Keratinocyte (primary cell): ENCODE measurements around the gene CNOT6. TPM values are rescaled to one million over a fixed set of nuclear protein-coding genes. Genes with fewer than 3 reads are reported as not detected.

ENCODE experiments used
- DNase-seq: peaks from one replicate; pipeline ENCODE4 v3.0.0-alpha.2; 2011; ENCODE audit warnings: low read depth, missing footprints, low spot score
- FAIRE-seq: peaks from 2 replicates; lab custom pipeline; 2011; peaks lifted over from hg19 to GRCh38; lab: Jason Lieb, UNC
- H2AFZ ChIP-seq: 2 replicates; pipeline ENCODE4 v1.6.0; 2012; ENCODE audit warnings: low read length, control low read depth, inconsistent platforms; ENCODE audit not compliant: control insufficient read depth
- H3K27ac ChIP-seq: 2 replicates; pipeline ENCODE4 v1.5.1; 2011; ENCODE audit warnings: low read length; ENCODE audit not compliant: control insufficient read depth, insufficient read depth
- H3K27me3 ChIP-seq: 3 replicates; pipeline ENCODE4 v1.6.0; 2011; ENCODE audit warnings: low read length; ENCODE audit not compliant: control insufficient read depth, insufficient read depth; ENCODE audit errors: extremely low read depth
- H3K36me3 ChIP-seq, 2 experiments: 2 replicates in 1 of 2; 3 replicates in 1 of 2; pipeline ENCODE4 v1.5.1; 2011; ENCODE audit warnings: low read length in 2 of 2, mild to moderate bottlenecking in 1 of 2; ENCODE audit not compliant: control insufficient read depth in 2 of 2, insufficient read depth in 2 of 2; ENCODE audit errors: extremely low read depth in 1 of 2
- H3K4me1 ChIP-seq: 3 replicates; pipeline ENCODE4 v1.5.1; 2011; ENCODE audit warnings: low read length; ENCODE audit not compliant: control insufficient read depth, insufficient read depth; ENCODE audit errors: extremely low read depth
- H3K4me2 ChIP-seq: 3 replicates; pipeline ENCODE4 v1.6.0; 2011; ENCODE audit warnings: low read depth, low read length; ENCODE audit not compliant: control insufficient read depth, insufficient read depth; ENCODE audit errors: extremely low read depth
- H3K4me3 ChIP-seq, 3 experiments: fragments of 200-600 bp in 1 of 3; sonication (generic) in 1 of 3; 2 replicates in 2 of 3; 3 replicates in 1 of 3; pipeline ENCODE4 v1.5.1; 2011 to 2016; ENCODE audit warnings: low read length in 3 of 3, mild to moderate bottlenecking in 3 of 3, control low read depth in 2 of 3, inconsistent platforms in 1 of 3, low read depth in 1 of 3, mixed read lengths in 1 of 3, mixed run types in 1 of 3, moderate library complexity in 1 of 3; ENCODE audit not compliant: control insufficient read depth in 2 of 3, insufficient read depth in 2 of 3; ENCODE audit errors: extremely low read depth in 1 of 3
- H3K79me2 ChIP-seq: 2 replicates; pipeline ENCODE4 v1.6.0; 2012; ENCODE audit warnings: low read length; ENCODE audit not compliant: control insufficient read depth, insufficient read depth
- H3K9ac ChIP-seq: 3 replicates; pipeline ENCODE4 v1.6.0; 2011; ENCODE audit warnings: low read length; ENCODE audit not compliant: control insufficient read depth, insufficient read depth; ENCODE audit errors: extremely low read depth
- H3K9me1 ChIP-seq: 3 replicates; pipeline ENCODE4 v1.6.0; 2011; ENCODE audit warnings: low read length; ENCODE audit not compliant: control insufficient read depth, insufficient read depth; ENCODE audit errors: extremely low read depth
- H3K9me3 ChIP-seq: 2 replicates; pipeline ENCODE4 v1.5.1; 2012; ENCODE audit warnings: low read depth, low read length; ENCODE audit not compliant: control insufficient read depth
- H4K20me1 ChIP-seq: 3 replicates; pipeline ENCODE4 v1.6.0; 2011; ENCODE audit warnings: low read length; ENCODE audit not compliant: control insufficient read depth, insufficient read depth; ENCODE audit errors: extremely low read depth
- CTCF ChIP-seq, 3 experiments: IDR thresholded peaks in 1 of 3; conservative IDR thresholded peaks in 1 of 3; optimal IDR thresholded peaks in 1 of 3; 2 replicates in 2 of 3; 3 replicates in 1 of 3; pipeline versions ENCODE3 to v1.5.1; 2011; ENCODE audit warnings: low read length in 3 of 3, mild to moderate bottlenecking in 3 of 3, moderate library complexity in 2 of 3, control low read depth in 1 of 3, inconsistent platforms in 1 of 3; ENCODE audit not compliant: insufficient read depth in 2 of 3; ENCODE audit errors: extremely low read depth in 1 of 3
- EZH2 ChIP-seq: IDR thresholded peaks from one replicate; pipeline ENCODE4 v1.6.1; 2012; ENCODE audit warnings: inconsistent platforms, mild to moderate bottlenecking, low read length, moderate library complexity
- dilution Hi-C: fragments of 300-500 bp; cut with MboI; formaldehyde crosslinking; loops from one replicate; pipeline ENCODE4 v1.7.0; 2020; ENCODE audit warnings: low sequenced_read_pairs; ENCODE audit not compliant: extremely low pct_ligation_motif_present
- polyA plus RNA-seq, 5 experiments: library from polyadenylated mRNA; depleted of rRNA in 3 of 5; stranded (reverse) in 3 of 5; stranded (forward) in 1 of 5; unstranded in 1 of 5; fragments of >200 nt; gene quantifications; 1 replicate in 1 of 5; 2 replicates in 3 of 5; 3 replicates in 1 of 5; pipeline versions ENCODE4 v1.2.1 to v1.2.3, GENCODE V29; 2011 to 2012; ENCODE audit warnings: missing spikeins in 2 of 5, low read depth in 1 of 5, low replicate concordance in 1 of 5

The CNOT6 gene
- polyA plus RNA-seq, 1 donor (not counting 4 experiments of a cell fraction or from before 2014, with no cell fraction given), result 29.7 TPM

- DNase-seq (no peak), FAIRE-seq (no peak)
- dilution Hi-C loops, result no loop called here
- Histone ChIP-seq H4K20me1 (no peaks in the 10 kb centered on the region), H3K4me1 (no peaks in the 10 kb centered on the region), H3K27ac (no peak overlapping the region), H3K79me2 (no peaks in the 10 kb centered on the region), H3K36me3 (no peaks in the 10 kb centered on the region), H3K4me3 (no peak overlapping the region), H3K4me2 (no peak overlapping the region), H3K9ac (no peak overlapping the region), H3K9me1 (no peaks in the 10 kb centered on the region), H2AFZ (no peak overlapping the region), H3K9me3 (no peaks in the 10 kb centered on the region), H3K27me3 (peaks cover 26% of the 10 kb centered on the region)
- no peak for TF ChIP-seq CTCF (optimal IDR thresholded peaks at IDR 0.05 in 1 of 3, IDR thresholded peaks at IDR 0.05 in 1 of 3, conservative IDR thresholded peaks at IDR 0.05 in 1 of 3; ENCODE audit: extremely low read depth in 1 of 3, insufficient read depth in 2 of 3, low read length in 3 of 3)
Measured at GRCh38 chr5:180586204-180586603, 92.0 kb downstream of the CNOT6 start.

- Histone ChIP-seq H3K27ac (no peak overlapping the region), H3K4me1 (no peaks in the 10 kb centered on the region), H3K9ac (no peak overlapping the region), H3K27me3 (peaks cover 33% of the 10 kb centered on the region), H3K9me3 (no peaks in the 10 kb centered on the region), H2AFZ (no peak overlapping the region), H3K4me2 (no peak overlapping the region), H4K20me1 (no peaks in the 10 kb centered on the region), H3K4me3 (no peak overlapping the region), H3K36me3 (no peaks in the 10 kb centered on the region), H3K9me1 (no peaks in the 10 kb centered on the region), H3K79me2 (no peaks in the 10 kb centered on the region)
- dilution Hi-C loops, result no loop called here
- FAIRE-seq (no peak), DNase-seq (no peak)
- TF ChIP-seq CTCF (optimal IDR thresholded peaks at IDR 0.05 in 1 of 3, IDR thresholded peaks at IDR 0.05 in 1 of 3, conservative IDR thresholded peaks at IDR 0.05 in 1 of 3; ENCODE audit: extremely low read depth in 1 of 3, insufficient read depth in 2 of 3, low read length in 3 of 3), result no peak
- TF ChIP-seq EZH2, result no peak
Measured at GRCh38 chr5:180586870-180587269, 92.7 kb downstream of the CNOT6 start.
